Testis (tissue), 2 donors: ENCODE results near the gene GPR150.

Source experiments
- POLR2A ChIP-seq: fragments of 450-650 bp; IDR thresholded peaks from one replicate; pipeline ENCODE4 v1.6.1; 2017; ENCODE audit warnings: antibody characterized with exemption, mild to moderate bottlenecking, moderate library complexity
- TF ChIP-seq, protein P1 (sequence below), 3 experiments: fragments of 450-650 bp in 2 of 3; fragments of 200-600 bp in 1 of 3; sonication (generic) in 1 of 3; IDR thresholded peaks; one replicate each; pipeline ENCODE4 v1.5.1; 2016 to 2019; ENCODE audit warnings: antibody characterized with exemption in 3 of 3, mild to moderate bottlenecking in 2 of 3, moderate library complexity in 1 of 3

DNA sequence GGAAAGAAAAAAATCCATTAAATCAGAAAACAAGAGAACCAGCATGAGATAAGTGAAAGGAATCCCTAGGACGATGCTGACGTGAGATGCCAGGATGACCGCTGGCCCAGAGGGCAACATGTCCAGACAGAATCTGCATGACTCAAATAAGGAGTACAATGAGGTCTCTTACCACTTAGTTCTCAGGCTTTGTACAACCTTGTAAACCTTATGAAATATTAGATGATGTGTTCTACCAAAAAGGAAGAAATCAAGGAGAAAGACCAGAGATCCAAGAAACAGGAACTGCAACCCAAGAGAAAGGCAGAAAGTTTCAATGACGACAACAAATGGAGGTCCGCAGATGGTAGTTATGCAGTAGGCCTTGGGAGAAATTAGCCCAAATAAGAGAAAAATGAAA lies 2.8 kb upstream of the GPR150 start:
- TF ChIP-seq, protein P1, sequence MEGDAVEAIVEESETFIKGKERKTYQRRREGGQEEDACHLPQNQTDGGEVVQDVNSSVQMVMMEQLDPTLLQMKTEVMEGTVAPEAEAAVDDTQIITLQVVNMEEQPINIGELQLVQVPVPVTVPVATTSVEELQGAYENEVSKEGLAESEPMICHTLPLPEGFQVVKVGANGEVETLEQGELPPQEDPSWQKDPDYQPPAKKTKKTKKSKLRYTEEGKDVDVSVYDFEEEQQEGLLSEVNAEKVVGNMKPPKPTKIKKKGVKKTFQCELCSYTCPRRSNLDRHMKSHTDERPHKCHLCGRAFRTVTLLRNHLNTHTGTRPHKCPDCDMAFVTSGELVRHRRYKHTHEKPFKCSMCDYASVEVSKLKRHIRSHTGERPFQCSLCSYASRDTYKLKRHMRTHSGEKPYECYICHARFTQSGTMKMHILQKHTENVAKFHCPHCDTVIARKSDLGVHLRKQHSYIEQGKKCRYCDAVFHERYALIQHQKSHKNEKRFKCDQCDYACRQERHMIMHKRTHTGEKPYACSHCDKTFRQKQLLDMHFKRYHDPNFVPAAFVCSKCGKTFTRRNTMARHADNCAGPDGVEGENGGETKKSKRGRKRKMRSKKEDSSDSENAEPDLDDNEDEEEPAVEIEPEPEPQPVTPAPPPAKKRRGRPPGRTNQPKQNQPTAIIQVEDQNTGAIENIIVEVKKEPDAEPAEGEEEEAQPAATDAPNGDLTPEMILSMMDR (IDR thresholded peaks at IDR 0.05), result no peak
- TF ChIP-seq POLR2A, result no peak
